HEK293 (cell line): ENCODE results near the gene ZNF829.

ENCODE experiments used
- INSM2 ChIP-seq: fragments of 450-650 bp; formaldehyde crosslinking; IDR thresholded peaks from 2 replicates; pipeline ENCODE4 v1.5.1; 2016; ENCODE audit warnings: missing biosample characterization, missing genetic modification characterization
- KLF10 ChIP-seq: fragments of 450-650 bp; IDR thresholded peaks from 2 replicates; pipeline ENCODE4 v1.5.1; 2018; ENCODE audit warnings: missing biosample characterization, mild to moderate bottlenecking, missing genetic modification characterization
- KLF16 ChIP-seq: fragments of 450-650 bp; formaldehyde crosslinking; IDR thresholded peaks from 2 replicates; pipeline ENCODE4 v1.5.1; 2017; ENCODE audit warnings: missing biosample characterization, missing genetic modification characterization
- KLF8 ChIP-seq: fragments of 450-650 bp; formaldehyde crosslinking; IDR thresholded peaks from 2 replicates; pipeline ENCODE4 v1.5.1; 2016; ENCODE audit warnings: missing biosample characterization, missing genetic modification characterization
- RBAK ChIP-seq: fragments of 450-650 bp; formaldehyde crosslinking; IDR thresholded peaks from 2 replicates; pipeline ENCODE4 v1.5.1; 2016; ENCODE audit warnings: missing biosample characterization, missing genetic modification characterization
- SETDB1 ChIP-seq: IDR thresholded peaks from one replicate; pipeline ENCODE4 v1.6.1; 2017; ENCODE audit warnings: mild to moderate bottlenecking, low read length, moderate library complexity, mixed read lengths; ENCODE audit not compliant: insufficient read length
- SP2 ChIP-seq: fragments of 450-650 bp; formaldehyde crosslinking; IDR thresholded peaks from 2 replicates; pipeline ENCODE4 v1.5.1; 2016; ENCODE audit warnings: missing biosample characterization, missing genetic modification characterization
- SP7 ChIP-seq: fragments of 450-650 bp; formaldehyde crosslinking; IDR thresholded peaks from 2 replicates; pipeline ENCODE4 v1.5.1; 2016; ENCODE audit warnings: missing biosample characterization, missing genetic modification characterization
- ZBTB6 ChIP-seq: fragments of 450-650 bp; formaldehyde crosslinking; IDR thresholded peaks from 2 replicates; pipeline ENCODE4 v1.5.1; 2017; ENCODE audit warnings: missing biosample characterization, missing genetic modification characterization
- ZFP41 ChIP-seq: fragments of 450-650 bp; formaldehyde crosslinking; IDR thresholded peaks from 2 replicates; pipeline ENCODE4 v1.5.1; 2016; ENCODE audit warnings: missing biosample characterization, missing genetic modification characterization, borderline replicate concordance
- ZFP69B ChIP-seq: fragments of 450-650 bp; formaldehyde crosslinking; IDR thresholded peaks from 2 replicates; pipeline ENCODE4 v1.5.1; 2016; ENCODE audit warnings: missing biosample characterization, missing genetic modification characterization
- ZNF112 ChIP-seq: fragments of 450-650 bp; formaldehyde crosslinking; IDR thresholded peaks from 2 replicates; pipeline ENCODE4 v1.5.0; 2017; ENCODE audit warnings: missing biosample characterization, missing genetic modification characterization
- ZNF114 ChIP-seq: fragments of 450-650 bp; formaldehyde crosslinking; IDR thresholded peaks from 2 replicates; pipeline ENCODE4 v1.5.0; 2017; ENCODE audit warnings: missing biosample characterization, missing genetic modification characterization
- ZNF24 ChIP-seq: fragments of 450-650 bp; formaldehyde crosslinking; IDR thresholded peaks from 2 replicates; pipeline ENCODE4 v1.5.1; 2016; ENCODE audit warnings: missing biosample characterization, missing genetic modification characterization
- ZNF311 ChIP-seq: fragments of 450-650 bp; formaldehyde crosslinking; IDR thresholded peaks from 2 replicates; pipeline ENCODE4 v1.5.1; 2017; ENCODE audit warnings: missing biosample characterization, missing genetic modification characterization, borderline replicate concordance
- ZNF324 ChIP-seq: fragments of 450-650 bp; formaldehyde crosslinking; IDR thresholded peaks from 2 replicates; pipeline ENCODE4 v1.5.1; 2016; ENCODE audit warnings: missing biosample characterization, missing genetic modification characterization
- ZNF354C ChIP-seq: fragments of 450-650 bp; formaldehyde crosslinking; IDR thresholded peaks from 2 replicates; pipeline ENCODE4 v1.5.1; 2016; ENCODE audit warnings: missing biosample characterization, missing genetic modification characterization, low read depth, borderline replicate concordance
- ZNF366 ChIP-seq: fragments of 450-650 bp; formaldehyde crosslinking; conservative IDR thresholded peaks from 2 replicates; pipeline ENCODE4 v1.5.1; 2016; ENCODE audit warnings: missing biosample characterization, missing genetic modification characterization
- ZNF394 ChIP-seq: fragments of 450-650 bp; formaldehyde crosslinking; IDR thresholded peaks from 2 replicates; pipeline ENCODE4 v1.5.1; 2016; ENCODE audit warnings: missing biosample characterization, missing genetic modification characterization, mild to moderate bottlenecking, moderate library complexity, borderline replicate concordance
- ZNF416 ChIP-seq: fragments of 450-650 bp; formaldehyde crosslinking; IDR thresholded peaks from 2 replicates; pipeline ENCODE4 v1.5.1; 2016; ENCODE audit warnings: missing biosample characterization, missing genetic modification characterization
- ZNF48 ChIP-seq: fragments of 450-650 bp; formaldehyde crosslinking; IDR thresholded peaks from 2 replicates; pipeline ENCODE4 v1.5.1; 2016; ENCODE audit warnings: missing biosample characterization, missing genetic modification characterization
- ZNF530 ChIP-seq: fragments of 450-650 bp; formaldehyde crosslinking; IDR thresholded peaks from 2 replicates; pipeline ENCODE4 v1.5.1; 2016; ENCODE audit warnings: low read depth, missing biosample characterization, missing genetic modification characterization
- ZNF585B ChIP-seq: fragments of 450-650 bp; formaldehyde crosslinking; IDR thresholded peaks from 2 replicates; pipeline ENCODE4 v1.5.1; 2016; ENCODE audit warnings: missing biosample characterization, missing genetic modification characterization
- ZNF610 ChIP-seq: fragments of 450-650 bp; formaldehyde crosslinking; IDR thresholded peaks from 2 replicates; pipeline ENCODE4 v1.5.1; 2016; ENCODE audit warnings: missing biosample characterization, missing genetic modification characterization, borderline replicate concordance
- ZNF626 ChIP-seq: fragments of 450-650 bp; sonication (Bioruptor Pico); formaldehyde crosslinking; IDR thresholded peaks from 2 replicates; pipeline ENCODE4 v1.5.1; 2018; ENCODE audit warnings: missing biosample characterization, missing genetic modification characterization, inconsistent platforms
- ZNF629 ChIP-seq: fragments of 450-650 bp; formaldehyde crosslinking; IDR thresholded peaks from 2 replicates; pipeline ENCODE4 v1.5.1; 2017; ENCODE audit warnings: missing biosample characterization, missing genetic modification characterization
- ZNF645 ChIP-seq: fragments of 450-650 bp; formaldehyde crosslinking; IDR thresholded peaks from 2 replicates; pipeline ENCODE4; 2016; ENCODE audit warnings: missing biosample characterization, missing genetic modification characterization
- ZNF658 ChIP-seq: fragments of 450-650 bp; formaldehyde crosslinking; IDR thresholded peaks from 2 replicates; pipeline ENCODE4; 2016; ENCODE audit warnings: missing biosample characterization, missing genetic modification characterization
- ZNF670 ChIP-seq: fragments of 450-650 bp; formaldehyde crosslinking; IDR thresholded peaks from 2 replicates; pipeline ENCODE4 v1.5.1; 2016; ENCODE audit warnings: missing biosample characterization, missing genetic modification characterization, low read depth
- ZNF747 ChIP-seq: fragments of 450-650 bp; formaldehyde crosslinking; IDR thresholded peaks from 2 replicates; pipeline ENCODE4 v1.5.1; 2016; ENCODE audit warnings: missing biosample characterization, missing genetic modification characterization
- ZNF792 ChIP-seq: fragments of 450-650 bp; formaldehyde crosslinking; IDR thresholded peaks from 2 replicates; pipeline ENCODE4 v1.5.1; 2016; ENCODE audit warnings: missing biosample characterization, missing genetic modification characterization
- ZSCAN16 ChIP-seq: fragments of 450-650 bp; formaldehyde crosslinking; IDR thresholded peaks from 2 replicates; pipeline ENCODE4 v1.5.1; 2016; ENCODE audit warnings: missing biosample characterization, missing genetic modification characterization
- TF ChIP-seq, protein P1 (sequence below): sonication (generic); formaldehyde crosslinking; IDR thresholded peaks from 2 replicates; pipeline ENCODE4 v1.8.1; 2022; ENCODE audit warnings: mild to moderate bottlenecking, moderate library complexity, missing genetic modification reagents
- TF ChIP-seq, protein P2 (sequence below): fragments of 450-650 bp; IDR thresholded peaks from 2 replicates; pipeline ENCODE4 v1.5.1; 2018; ENCODE audit warnings: missing biosample characterization, missing genetic modification characterization

The ZNF829 gene

DNA sequence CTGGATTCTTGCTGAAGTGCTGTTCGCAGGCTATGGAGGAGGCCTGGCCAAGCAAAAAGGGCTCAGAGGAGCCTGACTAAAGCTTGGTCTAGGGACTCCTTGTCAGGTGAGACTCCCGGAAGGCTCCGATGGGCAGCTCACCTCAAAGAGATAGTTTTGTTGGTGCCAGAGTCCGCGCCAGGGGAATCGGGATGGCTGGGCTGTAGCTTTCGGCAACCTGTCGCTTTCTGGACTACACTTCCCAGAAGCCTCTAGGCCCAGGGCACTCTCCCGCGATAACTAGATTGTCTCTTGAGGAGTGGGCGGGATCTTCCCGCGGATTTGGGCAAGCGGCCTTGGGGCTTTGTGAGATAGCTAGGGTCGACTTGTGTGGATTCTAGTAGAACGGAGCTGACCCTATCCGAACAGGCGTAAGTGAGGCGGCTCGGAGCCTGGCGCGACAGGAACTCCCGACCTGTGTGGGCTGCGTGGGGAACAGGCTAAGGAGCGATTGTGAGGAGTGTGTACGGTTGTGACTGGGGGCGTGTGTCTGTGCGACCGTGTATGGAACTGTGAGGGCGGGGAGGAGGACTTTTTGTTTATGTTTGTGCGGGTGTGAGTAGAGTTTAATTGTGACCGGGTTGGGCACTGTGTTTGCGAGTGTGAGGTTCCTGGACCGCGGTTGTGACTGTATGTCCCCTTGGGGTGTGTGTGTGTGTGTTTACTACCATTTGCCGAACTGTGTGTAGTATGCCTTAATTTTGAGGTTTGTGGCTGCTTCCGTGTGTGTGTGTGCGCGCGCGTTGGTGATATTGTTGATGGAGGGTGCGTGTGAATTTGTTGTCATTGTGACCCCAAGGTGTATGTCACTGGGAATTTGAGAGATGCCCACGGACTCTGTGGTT is 65.3 kb downstream of the ZNF829 start, which contains the start of gene ZNF345 (continued):
- TF ChIP-seq ZNF629: peak; percentile 59; the same call in 1 of the 2 replicates
- TF ChIP-seq ZSCAN16 (tag by site-specific recombination): peak; percentile 52; the same call in 1 of the 2 replicates
- no peak for TF ChIP-seq ZNF112 (tag by site-specific recombination)
- no peak for TF ChIP-seq KLF10 (tag by site-specific recombination)
- no peak; the same call in 1 of the 2 replicates for TF ChIP-seq ZNF610 (tag by site-specific recombination)
- TF ChIP-seq ZNF747 (tag by site-specific recombination): no peak
- no peak for TF ChIP-seq SETDB1
- no peak; the same call in 1 of the 2 replicates for TF ChIP-seq ZNF585B (tag by site-specific recombination)
- TF ChIP-seq ZNF394 (tag by site-specific recombination): peak; percentile 22; the same call in 1 of the 2 replicates
- no peak for TF ChIP-seq ZNF354C (tag by site-specific recombination)
- no peak for TF ChIP-seq RBAK (tag by site-specific recombination)
- no peak for TF ChIP-seq ZNF311
- 0 out of 2 replicates have a peak, but pooled peaks have one; percentile 28 for TF ChIP-seq ZNF670 (tag by site-specific recombination)
- TF ChIP-seq, protein P1, sequence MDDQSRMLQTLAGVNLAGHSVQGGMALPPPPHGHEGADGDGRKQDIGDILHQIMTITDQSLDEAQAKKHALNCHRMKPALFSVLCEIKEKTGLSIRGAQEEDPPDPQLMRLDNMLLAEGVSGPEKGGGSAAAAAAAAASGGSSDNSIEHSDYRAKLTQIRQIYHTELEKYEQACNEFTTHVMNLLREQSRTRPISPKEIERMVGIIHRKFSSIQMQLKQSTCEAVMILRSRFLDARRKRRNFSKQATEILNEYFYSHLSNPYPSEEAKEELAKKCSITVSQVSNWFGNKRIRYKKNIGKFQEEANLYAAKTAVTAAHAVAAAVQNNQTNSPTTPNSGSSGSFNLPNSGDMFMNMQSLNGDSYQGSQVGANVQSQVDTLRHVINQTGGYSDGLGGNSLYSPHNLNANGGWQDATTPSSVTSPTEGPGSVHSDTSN (CRISPR knock-in tag): no peak
- TF ChIP-seq ZNF530 (tag by site-specific recombination): no peak
- TF ChIP-seq ZNF416: peak; percentile 74; the same call in 1 of the 2 replicates
- peak; percentile 94 for TF ChIP-seq KLF16 (tag by site-specific recombination)
- TF ChIP-seq ZNF658 (tag by site-specific recombination): no peak
- no peak for TF ChIP-seq ZFP41 (tag by site-specific recombination)
- TF ChIP-seq KLF8 (tag by site-specific recombination): peak; percentile 87
- peak; percentile 87 for TF ChIP-seq ZFP69B (tag by site-specific recombination)
- peak; percentile 90; the same call in 1 of the 2 replicates for TF ChIP-seq ZNF645 (tag by site-specific recombination)
- no peak for TF ChIP-seq ZNF626 (tag by site-specific recombination)
- no peak; the same call in 1 of the 2 replicates for TF ChIP-seq ZNF24 (tag by site-specific recombination)
- no peak for TF ChIP-seq ZNF366
- no peak; the same call in 1 of the 2 replicates for TF ChIP-seq ZBTB6 (tag by site-specific recombination)
- TF ChIP-seq INSM2 (tag by site-specific recombination): peak; percentile 40; the same call in 1 of the 2 replicates
- TF ChIP-seq ZNF48 (tag by site-specific recombination): no peak
- TF ChIP-seq ZNF114 (tag by site-specific recombination): no peak
- peak; percentile 91 for TF ChIP-seq ZNF792 (tag by site-specific recombination)
- TF ChIP-seq, protein P2, sequence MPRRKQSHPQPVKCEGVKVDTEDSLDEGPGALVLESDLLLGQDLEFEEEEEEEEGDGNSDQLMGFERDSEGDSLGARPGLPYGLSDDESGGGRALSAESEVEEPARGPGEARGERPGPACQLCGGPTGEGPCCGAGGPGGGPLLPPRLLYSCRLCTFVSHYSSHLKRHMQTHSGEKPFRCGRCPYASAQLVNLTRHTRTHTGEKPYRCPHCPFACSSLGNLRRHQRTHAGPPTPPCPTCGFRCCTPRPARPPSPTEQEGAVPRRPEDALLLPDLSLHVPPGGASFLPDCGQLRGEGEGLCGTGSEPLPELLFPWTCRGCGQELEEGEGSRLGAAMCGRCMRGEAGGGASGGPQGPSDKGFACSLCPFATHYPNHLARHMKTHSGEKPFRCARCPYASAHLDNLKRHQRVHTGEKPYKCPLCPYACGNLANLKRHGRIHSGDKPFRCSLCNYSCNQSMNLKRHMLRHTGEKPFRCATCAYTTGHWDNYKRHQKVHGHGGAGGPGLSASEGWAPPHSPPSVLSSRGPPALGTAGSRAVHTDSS (tag by site-specific recombination): no peak
- peak; percentile 78; the same call in 1 of the 2 replicates for TF ChIP-seq ZNF324 (tag by site-specific recombination)
- TF ChIP-seq SP7 (tag by site-specific recombination): peak; percentile 87
- TF ChIP-seq SP2 (tag by site-specific recombination): peak; percentile 68
